ENCODE data around the gene PRICKLE1.

Gene PRICKLE1

DNA sequence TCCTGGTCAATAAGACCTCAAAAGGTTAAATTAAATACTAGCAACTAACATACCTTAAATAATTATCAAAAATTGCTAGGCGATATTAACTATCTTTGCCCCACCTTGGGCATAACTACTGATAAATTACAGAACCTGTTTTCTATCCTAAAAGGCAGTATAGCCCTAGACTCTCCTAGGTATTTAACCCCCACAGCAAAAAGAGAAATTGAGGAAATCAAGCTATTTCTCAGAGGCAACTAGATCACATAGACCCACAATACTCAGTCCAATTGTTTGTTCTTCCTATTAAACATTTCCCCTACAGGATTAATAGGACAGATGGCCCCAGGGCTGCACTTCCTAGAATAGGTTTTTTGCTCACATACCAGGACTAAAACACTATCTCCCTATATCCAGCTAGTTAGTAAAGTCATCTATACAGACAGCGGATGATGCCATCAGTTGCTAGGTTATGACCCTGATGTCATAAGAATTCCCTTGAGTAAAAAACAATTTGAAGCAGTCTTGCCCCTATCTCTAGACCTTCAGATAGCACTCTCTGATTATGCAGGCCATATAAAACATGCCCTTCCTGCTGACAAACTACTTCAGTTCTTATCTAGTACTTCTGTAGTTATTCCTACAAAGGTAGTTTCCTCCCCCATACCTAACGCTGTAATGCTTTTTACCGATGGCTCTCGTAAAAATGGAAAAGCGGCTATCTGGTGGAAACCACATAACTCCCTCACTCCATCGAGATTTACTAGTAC, 145.2 kb downstream of the PRICKLE1 start:
- DNase-seq: no peak

DNA sequence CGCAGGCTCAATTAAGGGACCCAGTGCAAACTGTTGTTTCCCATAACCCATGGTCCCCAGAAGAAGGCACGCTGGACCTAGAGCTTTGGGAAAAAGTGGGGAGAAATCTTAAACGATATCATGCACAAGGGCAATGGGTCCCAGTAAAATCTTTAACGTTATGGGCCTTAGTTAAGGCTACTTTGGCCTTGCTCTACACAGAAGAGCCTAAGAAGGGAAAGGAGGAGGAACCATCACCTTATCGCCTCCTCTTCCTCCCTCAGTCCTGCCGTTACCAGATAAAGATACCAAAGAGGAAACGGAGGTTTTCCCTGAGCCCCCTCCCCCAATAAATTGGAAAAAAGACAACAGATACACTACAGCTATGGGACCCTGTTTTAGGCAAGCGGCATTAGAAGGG, 146.7 kb downstream of the PRICKLE1 start:
- DNase-seq: no peak

DNA sequence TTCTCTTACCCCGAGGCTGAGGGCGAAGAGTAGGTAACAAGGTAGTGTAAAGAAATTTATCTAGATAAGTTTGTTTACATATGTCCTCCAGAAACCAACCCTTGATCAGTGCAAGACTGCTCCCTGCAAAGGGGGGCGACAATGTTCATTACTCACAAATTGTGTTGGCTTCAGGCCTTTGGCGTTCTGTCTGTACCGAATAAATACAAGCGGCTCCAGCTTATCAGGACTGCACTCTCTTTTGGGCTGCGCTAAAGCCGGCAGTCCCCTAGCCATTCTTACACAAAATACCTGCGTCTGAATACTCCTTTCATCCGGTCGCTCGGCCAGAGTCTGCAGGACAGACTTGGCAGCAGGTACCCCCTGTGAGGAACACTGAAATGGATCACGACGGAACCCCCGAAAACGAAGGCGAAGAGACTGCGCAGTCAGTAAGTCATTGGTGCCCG, 147.2 kb downstream of the PRICKLE1 start:
- DNase-seq: no peak

DNA sequence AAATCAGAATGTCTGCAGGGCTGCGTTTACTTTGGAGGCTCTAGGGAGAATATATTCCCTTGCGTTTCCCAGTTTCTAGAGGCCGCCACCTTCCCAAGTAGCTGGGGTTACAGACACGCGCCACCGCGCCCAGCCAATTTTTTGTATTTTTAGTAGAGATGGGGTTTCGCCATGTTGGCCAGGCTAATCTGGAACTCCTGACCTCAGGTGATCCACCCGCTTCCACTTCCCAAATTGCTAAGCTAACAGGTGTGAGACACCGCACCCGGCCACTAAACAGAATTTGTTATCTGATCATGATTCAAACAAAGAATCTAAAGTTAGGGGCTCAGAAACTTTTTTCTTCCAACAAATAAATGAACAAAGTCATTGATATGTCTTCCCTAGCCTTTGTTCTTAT, 148.9 kb downstream of the PRICKLE1 start:
- no peak for DNase-seq

DNA sequence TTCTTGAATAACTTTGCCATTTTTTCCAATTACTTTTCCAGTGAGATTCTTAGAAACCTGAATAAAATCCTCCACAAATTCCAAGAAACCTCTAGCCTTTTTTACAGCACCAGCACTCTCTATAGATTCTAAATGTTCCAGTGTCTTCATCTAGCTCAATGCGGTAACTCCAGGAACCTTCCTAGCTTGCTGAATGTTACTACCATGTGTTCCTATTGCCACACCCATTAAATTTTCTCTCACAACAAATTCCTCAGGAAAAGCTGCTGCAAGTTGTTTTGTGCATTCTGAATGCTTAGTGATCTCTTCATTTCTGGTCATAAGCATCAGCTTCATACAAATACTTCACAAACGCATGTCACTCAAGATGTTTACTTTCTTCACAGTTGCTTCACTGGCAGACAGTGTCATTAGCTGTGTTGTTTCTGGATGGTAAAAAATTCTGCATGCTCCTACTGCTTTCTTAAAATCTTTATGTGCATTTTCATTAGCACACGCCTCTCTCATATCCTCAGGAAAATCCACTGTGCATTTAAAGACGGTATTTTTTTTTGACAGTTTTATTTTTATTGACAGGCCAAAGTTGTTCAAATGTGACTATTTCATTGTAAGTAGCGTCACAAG, 156.9 kb downstream of the PRICKLE1 start:
- no peak for DNase-seq

DNA sequence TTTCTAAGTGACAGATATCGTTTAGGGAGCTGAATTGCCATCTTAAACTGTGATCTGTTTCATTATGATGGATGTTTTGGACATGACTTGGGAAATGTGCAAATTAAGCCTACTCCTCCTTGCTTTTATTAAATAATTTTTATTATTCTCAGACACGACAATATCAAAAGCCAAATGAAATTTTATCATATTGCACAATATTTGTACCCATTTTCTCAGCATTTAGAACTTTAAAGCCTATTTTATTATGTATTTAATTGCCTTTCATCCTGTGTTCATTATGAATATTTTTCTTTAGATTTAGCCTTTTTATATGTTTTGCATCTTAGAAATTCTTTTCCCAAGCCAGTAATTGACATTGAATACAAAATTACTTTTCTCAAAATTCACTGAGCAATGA, 160.7 kb downstream of the PRICKLE1 start:
- DNase-seq: no peak

DNA sequence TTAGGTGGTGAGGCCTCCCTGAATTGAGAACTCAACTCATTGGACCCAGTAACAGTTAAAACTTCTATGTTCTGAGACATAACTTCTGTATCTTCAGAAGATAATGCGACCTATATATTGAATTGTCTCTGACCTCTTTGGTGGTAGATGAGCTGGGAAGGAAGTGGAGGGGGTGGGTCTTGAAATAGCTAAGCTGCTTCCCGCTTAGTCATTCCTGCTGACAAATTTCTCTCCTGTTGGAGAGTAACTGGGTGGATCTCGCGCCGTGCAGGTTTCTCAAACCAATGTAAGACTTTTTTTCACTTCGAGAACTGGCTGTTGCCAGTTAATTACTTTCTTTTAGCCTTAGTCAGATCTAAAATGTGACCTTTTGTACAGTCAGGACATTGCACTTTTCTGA, 162.8 kb downstream of the PRICKLE1 start:
- DNase-seq: no peak

DNA sequence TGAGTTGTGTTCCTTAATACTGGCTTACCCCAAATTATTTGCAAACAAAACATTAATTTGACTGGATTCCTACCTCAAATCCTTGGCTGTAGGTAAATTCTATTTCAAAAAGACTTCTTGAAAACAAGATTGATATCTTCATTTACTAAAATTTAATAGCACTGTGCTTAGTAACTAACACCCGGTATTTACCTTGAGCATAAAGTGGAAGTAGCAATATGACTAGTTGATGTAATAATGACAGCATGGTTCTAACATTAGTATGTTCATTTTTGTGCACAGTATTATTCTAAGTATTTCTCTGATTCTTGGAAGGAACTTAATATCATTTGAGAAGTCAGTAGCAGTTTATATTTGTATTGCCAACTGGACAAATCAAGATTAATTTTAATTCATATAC, 166.8 kb downstream of the PRICKLE1 start:
- DNase-seq: no peak

DNA sequence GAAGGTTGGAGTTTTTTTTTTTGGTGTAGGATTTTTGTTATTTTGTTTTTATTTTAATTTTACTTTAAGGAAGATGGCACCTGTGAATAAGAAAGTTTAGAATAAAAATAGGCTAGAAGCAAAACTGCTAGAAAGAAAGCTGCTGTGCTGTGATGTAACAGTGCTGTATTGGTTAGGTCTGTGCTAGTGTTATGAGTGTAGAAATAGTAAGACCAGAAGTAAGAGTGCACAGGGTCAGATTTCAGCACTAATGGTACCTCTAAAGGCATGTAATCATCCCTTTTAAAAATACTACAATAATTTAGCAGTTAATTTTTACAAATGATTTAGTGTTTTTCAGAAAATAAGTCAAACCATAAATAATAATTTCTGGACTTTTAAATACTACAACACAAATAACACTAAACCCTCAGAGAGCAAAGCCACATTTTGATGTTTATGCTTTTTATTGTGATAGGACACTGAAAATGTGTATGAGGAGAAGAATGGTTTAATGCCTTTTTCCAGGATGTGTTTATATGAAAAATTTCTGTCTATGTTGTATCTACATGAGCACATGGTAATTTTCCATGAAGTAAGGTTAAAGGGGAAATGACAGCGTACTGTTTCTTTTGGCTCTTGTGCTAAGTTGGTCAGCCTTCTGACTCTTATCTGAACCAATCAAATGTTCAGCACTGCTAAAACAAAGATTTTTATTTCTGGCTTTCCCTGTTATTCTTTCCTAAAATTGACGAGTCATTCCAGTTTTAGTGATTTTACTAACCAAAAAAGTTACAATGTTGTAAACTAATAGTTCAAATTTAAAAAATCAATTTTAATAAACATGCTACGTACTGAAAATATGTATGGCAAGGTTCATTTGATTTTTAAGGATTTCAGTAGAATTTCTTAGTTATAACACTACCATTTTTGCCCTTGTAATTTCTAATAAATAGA, 167.4 kb downstream of the PRICKLE1 start:
- DNase-seq: no peak

DNA sequence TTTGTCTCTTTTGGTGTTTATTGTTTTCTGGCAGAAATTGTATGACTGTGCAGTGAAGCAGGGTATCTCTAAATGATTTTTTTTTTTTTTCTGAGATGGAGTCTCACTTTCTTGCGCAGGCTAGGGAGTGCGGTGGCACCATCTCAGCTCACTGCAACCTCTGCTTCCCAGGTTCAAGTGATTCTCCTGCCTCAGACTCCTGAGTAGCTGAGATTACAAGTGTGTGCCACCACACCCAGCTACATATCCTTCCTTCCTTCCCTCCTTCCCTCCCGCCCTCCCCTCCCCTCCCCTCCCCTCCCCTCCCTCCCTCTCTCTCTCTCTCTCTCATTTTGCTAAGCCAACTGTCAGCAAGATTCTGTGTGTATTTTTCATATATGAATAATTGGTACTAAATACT, 169.2 kb downstream of the PRICKLE1 start:
- no peak for DNase-seq

DNA sequence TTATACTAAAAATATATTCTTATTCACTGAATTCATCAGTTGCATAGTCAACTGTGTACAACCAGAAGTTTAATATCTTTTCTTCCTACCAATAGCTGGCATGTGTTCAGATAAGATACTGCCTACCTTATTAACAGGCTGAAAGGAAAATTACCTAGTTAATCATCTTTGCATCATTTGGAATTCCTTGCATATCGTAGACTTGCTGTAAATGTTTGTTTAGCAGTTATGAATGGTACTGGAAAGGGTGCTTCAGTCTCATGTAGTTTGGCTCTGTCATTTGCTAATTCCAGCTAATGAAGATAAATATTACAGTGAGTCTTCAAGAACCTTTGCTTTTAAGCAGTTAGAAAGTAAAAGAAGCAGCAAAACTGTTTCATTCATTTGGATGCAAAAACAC, 179.2 kb downstream of the PRICKLE1 start:
- DNase-seq: no peak

DNA sequence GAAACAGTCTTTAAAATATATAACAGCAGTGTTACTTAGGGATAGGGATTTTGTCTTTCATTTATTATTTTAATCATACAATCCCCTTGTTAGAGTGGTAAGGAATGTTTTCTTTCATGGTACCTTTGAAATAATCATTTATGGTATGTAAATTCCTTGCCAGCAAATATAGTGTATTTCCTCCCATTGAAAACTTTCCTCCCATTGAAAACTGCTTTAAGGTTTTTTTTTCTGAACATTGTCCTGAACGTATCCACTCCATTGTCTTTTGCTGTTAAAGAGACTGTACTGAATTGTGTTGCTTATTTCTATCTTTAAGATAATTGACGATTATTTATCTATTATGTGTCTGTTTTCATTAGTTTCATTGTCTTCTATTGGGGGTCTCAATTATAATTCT, 180.1 kb downstream of the PRICKLE1 start:
- DNase-seq: no peak

DNA sequence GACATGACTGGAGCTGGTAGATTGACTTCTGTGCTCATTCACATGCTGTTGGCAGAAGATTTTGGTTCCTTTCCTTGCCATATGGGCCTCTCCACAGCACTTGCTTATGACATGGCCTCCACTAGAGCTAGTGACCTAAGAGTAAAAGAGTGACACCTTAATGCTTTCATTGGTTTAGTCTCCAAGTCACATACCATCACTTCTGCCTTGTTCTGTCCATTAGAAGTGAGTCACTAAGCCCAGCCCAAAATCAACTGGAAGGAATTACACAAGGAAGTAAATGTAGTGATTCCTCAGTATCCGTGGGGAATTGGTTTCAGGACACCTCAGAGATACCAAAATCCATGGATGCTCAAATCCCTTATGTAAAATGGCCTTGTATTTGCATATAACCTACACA, 182.2 kb downstream of the PRICKLE1 start:
- DNase-seq: no peak

Data from stimulated activated CD4-positive, alpha-beta T cell treated with anti-CD3 and anti-CD28 coated beads, Interleukin-4, amount 100 ng/mL, for 1 hour (primary cell).